ENCODE results near the gene MDC1.

Gene MDC1

GRCh38 chr6:30741063-30741779 lies 24.1 kb upstream of the MDC1 start:
- H4K91ac ChIP-seq (ENCODE audit: low read depth, low read length): peak overlapping the region; percentile 95
- peaks cover 11 to 16% of the 10 kb centered on the region in 2 experiments for H3K4me1 ChIP-seq (ENCODE audit: control insufficient read depth in 1 of 2, insufficient read depth in 2 of 2, low read length in 2 of 2)
- peaks cover 20% of the 10 kb centered on the region for H3K79me2 ChIP-seq (ENCODE audit: control insufficient read depth, insufficient read depth, low read length, poor library complexity)
- H3K4ac ChIP-seq (ENCODE audit: low read depth, low read length): no peak overlapping the region
- no peak overlapping the region for H2AFZ ChIP-seq (ENCODE audit: insufficient read depth, low read length, poor library complexity)
- DNase-seq: no peak
- WGBS (ENCODE audit: extremely low coverage, insufficient coverage, insufficient read length): no CpG with 5 or more reads among the region's 8 CpGs
- no peak overlapping the region for H3K9ac ChIP-seq (ENCODE audit: low read length)
- peaks cover 28% of the 10 kb centered on the region in 2 experiments for H3K36me3 ChIP-seq (ENCODE audit: control insufficient read depth in 1 of 2, insufficient read depth in 2 of 2, low read length in 2 of 2)
- H2BK120ac ChIP-seq (ENCODE audit: insufficient read depth, low read length, poor library complexity): peak overlapping the region; percentile 88
- no peaks in the 10 kb centered on the region for H3K9me3 ChIP-seq (ENCODE audit: insufficient read depth, low read depth, low read length)
- H4K12ac ChIP-seq (ENCODE audit: low read depth, low read length): peak overlapping the region; percentile 76
- H3K4me3 ChIP-seq (ENCODE audit: low read depth, low read length): no peak overlapping the region
- peaks cover 35% of the 10 kb centered on the region for H3K79me1 ChIP-seq (ENCODE audit: low read length)
- H3K18ac ChIP-seq (ENCODE audit: low read length): peak overlapping the region; percentile 94
- H3K23ac ChIP-seq (ENCODE audit: low read length): no peak overlapping the region
- peak overlapping the region; percentile 60 for H2BK5ac ChIP-seq (ENCODE audit: low read depth, low read length, poor library complexity)
- no peaks in the 10 kb centered on the region for H3K27me3 ChIP-seq (ENCODE audit: insufficient read depth, low read length)
- no peak overlapping the region for H3K27ac ChIP-seq (ENCODE audit: low read depth, low read length)
- peak overlapping the region; percentile 85 for H2BK12ac ChIP-seq (ENCODE audit: low read length)
- H2AK5ac ChIP-seq (ENCODE audit: low read length): peak overlapping the region; percentile 81
- H3K14ac ChIP-seq (ENCODE audit: low read length): peak overlapping the region; percentile 96
- H3K4me2 ChIP-seq (ENCODE audit: low read length): peak overlapping the region; percentile 67
- no peak overlapping the region for H4K8ac ChIP-seq (ENCODE audit: low read depth, low read length)

DNA sequence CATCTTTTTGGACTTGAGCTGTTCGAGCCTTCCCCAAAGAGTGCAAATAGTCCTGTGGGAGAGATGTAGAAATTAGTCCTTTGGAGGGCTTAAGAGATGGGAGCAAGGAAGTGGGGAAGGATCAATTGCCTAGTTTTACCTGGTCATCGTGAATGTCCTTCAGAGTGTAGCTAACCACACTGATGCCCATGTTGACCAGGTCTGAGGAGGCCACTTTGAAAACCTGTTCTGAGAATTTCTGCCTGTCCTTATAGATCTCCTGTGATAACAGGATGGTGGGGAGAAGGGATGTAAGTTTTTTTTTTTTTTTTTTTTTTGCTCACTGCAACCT lies 23.4 kb upstream of the MDC1 start:
- peaks cover 35% of the 10 kb centered on the region for H3K79me1 ChIP-seq (ENCODE audit: low read length)
- no peak overlapping the region for H2BK5ac ChIP-seq (ENCODE audit: low read depth, low read length, poor library complexity)
- H3K36me3 ChIP-seq (ENCODE audit: control insufficient read depth in 1 of 2, insufficient read depth in 2 of 2, low read length in 2 of 2): peaks cover 34% of the 10 kb centered on the region in 2 experiments
- H3K18ac ChIP-seq (ENCODE audit: low read length): no peak overlapping the region
- no peak overlapping the region for H3K4ac ChIP-seq (ENCODE audit: low read depth, low read length)
- H3K9me3 ChIP-seq (ENCODE audit: insufficient read depth, low read depth, low read length): no peaks in the 10 kb centered on the region
- no peak overlapping the region for H2AFZ ChIP-seq (ENCODE audit: insufficient read depth, low read length, poor library complexity)
- H3K79me2 ChIP-seq (ENCODE audit: control insufficient read depth, insufficient read depth, low read length, poor library complexity): peaks cover 20% of the 10 kb centered on the region
- no peaks in the 10 kb centered on the region for H3K27me3 ChIP-seq (ENCODE audit: insufficient read depth, low read length)
- H2AK5ac ChIP-seq (ENCODE audit: low read length): no peak overlapping the region
- no CpG with 5 or more reads among the region's 2 CpGs for WGBS (ENCODE audit: extremely low coverage, insufficient coverage, insufficient read length)
- no peak overlapping the region for H2BK120ac ChIP-seq (ENCODE audit: insufficient read depth, low read length, poor library complexity)
- no peak for DNase-seq
- no peak overlapping the region for H3K27ac ChIP-seq (ENCODE audit: low read depth, low read length)
- no peak overlapping the region for H4K12ac ChIP-seq (ENCODE audit: low read depth, low read length)
- H3K4me2 ChIP-seq (ENCODE audit: low read length): no peak overlapping the region
- no peak overlapping the region for H3K14ac ChIP-seq (ENCODE audit: low read length)
- H4K8ac ChIP-seq (ENCODE audit: low read depth, low read length): no peak overlapping the region
- H2BK12ac ChIP-seq (ENCODE audit: low read length): peak overlapping the region; percentile 34
- H3K9ac ChIP-seq (ENCODE audit: low read length): no peak overlapping the region
- H3K23ac ChIP-seq (ENCODE audit: low read length): no peak overlapping the region
- peaks cover 11 to 16% of the 10 kb centered on the region in 2 experiments for H3K4me1 ChIP-seq (ENCODE audit: control insufficient read depth in 1 of 2, insufficient read depth in 2 of 2, low read length in 2 of 2)
- no peak overlapping the region for H3K4me3 ChIP-seq (ENCODE audit: low read depth, low read length)
- H4K91ac ChIP-seq (ENCODE audit: low read depth, low read length): no peak overlapping the region

DNA sequence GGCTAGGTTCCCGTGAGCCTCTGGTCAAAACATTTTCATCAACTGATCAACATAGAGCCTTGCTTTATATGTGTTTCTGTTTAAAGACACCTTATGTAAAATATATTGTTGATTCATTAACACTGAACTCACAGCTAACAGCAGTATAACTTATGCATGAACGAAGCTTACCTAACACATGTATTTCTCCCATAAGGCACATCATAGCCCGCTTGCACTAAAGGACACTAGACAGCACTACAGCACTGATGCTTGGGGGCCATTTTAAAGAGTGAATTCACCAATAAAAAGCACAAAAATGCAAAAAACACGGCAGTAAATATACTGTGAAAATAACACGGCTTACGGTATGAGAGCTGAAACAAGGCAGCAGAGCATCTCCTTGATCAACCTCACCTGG lies 21.5 kb upstream of the MDC1 start:
- no CpG with 5 or more reads among the region's 6 CpGs for WGBS (ENCODE audit: extremely low coverage, insufficient coverage, insufficient read length)

DNA sequence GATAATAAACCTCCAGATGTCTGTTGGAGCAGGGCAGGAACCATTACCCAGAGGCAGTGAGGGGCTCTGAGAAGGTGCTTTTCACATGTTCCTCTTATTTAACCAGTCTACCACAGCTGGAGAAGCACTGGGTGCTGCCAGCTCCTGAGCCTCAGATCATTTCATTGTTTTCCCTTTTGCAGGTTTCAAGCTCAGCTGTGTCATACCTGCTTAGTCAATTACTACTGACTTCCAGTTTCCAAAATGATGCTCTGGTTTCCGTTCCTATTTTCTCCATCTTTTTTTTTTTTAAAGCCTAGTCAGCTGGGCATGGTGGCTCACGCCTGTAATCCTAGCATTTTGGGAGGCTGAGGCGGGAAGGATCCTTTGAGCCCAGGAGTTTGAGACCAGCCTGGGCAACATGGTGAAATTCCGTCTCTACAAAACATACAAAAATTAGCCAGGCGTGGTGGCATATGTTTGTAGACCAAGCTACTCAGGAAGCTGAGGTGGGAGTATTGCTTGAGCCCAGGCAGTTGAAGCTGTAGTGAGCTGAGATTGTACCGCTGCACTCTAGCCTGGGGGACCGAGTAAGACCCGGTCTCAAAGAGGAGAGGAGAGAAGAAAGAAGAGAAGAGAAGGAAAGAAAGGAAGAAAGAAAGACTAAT lies 18.7 kb upstream of the MDC1 start:
- H3K23ac ChIP-seq (ENCODE audit: low read length): no peak overlapping the region
- no peaks in the 10 kb centered on the region for H3K9me3 ChIP-seq (ENCODE audit: insufficient read depth, low read depth, low read length)
- no peak overlapping the region for H3K27ac ChIP-seq (ENCODE audit: low read depth, low read length)
- H3K79me1 ChIP-seq (ENCODE audit: low read length): peaks cover 3% of the 10 kb centered on the region
- no peak overlapping the region for H3K4me2 ChIP-seq (ENCODE audit: low read length)
- no CpG with 5 or more reads among the region's 8 CpGs for WGBS (ENCODE audit: extremely low coverage, insufficient coverage, insufficient read length)
- no peaks in the 10 kb centered on the region for H3K27me3 ChIP-seq (ENCODE audit: insufficient read depth, low read length)
- H3K4me3 ChIP-seq (ENCODE audit: low read depth, low read length): no peak overlapping the region
- peaks cover 42 to 43% of the 10 kb centered on the region in 2 experiments for H3K36me3 ChIP-seq (ENCODE audit: control insufficient read depth in 1 of 2, insufficient read depth in 2 of 2, low read length in 2 of 2)
- no peak overlapping the region for H2BK120ac ChIP-seq (ENCODE audit: insufficient read depth, low read length, poor library complexity)
- H4K12ac ChIP-seq (ENCODE audit: low read depth, low read length): no peak overlapping the region
- H4K91ac ChIP-seq (ENCODE audit: low read depth, low read length): no peak overlapping the region
- H4K8ac ChIP-seq (ENCODE audit: low read depth, low read length): no peak overlapping the region
- peaks cover 3 to 5% of the 10 kb centered on the region in 2 experiments for H3K4me1 ChIP-seq (ENCODE audit: control insufficient read depth in 1 of 2, insufficient read depth in 2 of 2, low read length in 2 of 2)
- no peak overlapping the region for H3K4ac ChIP-seq (ENCODE audit: low read depth, low read length)
- no peak overlapping the region for H2BK5ac ChIP-seq (ENCODE audit: low read depth, low read length, poor library complexity)
- H3K14ac ChIP-seq (ENCODE audit: low read length): no peak overlapping the region
- H3K9ac ChIP-seq (ENCODE audit: low read length): no peak overlapping the region
- no peak overlapping the region for H2BK12ac ChIP-seq (ENCODE audit: low read length)
- no peak for DNase-seq
- no peak overlapping the region for H2AFZ ChIP-seq (ENCODE audit: insufficient read depth, low read length, poor library complexity)
- H2AK5ac ChIP-seq (ENCODE audit: low read length): no peak overlapping the region
- no peak overlapping the region for H3K18ac ChIP-seq (ENCODE audit: low read length)
- H3K79me2 ChIP-seq (ENCODE audit: control insufficient read depth, insufficient read depth, low read length, poor library complexity): no peaks in the 10 kb centered on the region

More for the DNA sequence above, 21.5 kb upstream of the MDC1 start:
- H4K91ac ChIP-seq (ENCODE audit: low read depth, low read length): no peak overlapping the region
- H4K8ac ChIP-seq (ENCODE audit: low read depth, low read length): no peak overlapping the region
- peaks cover 21% of the 10 kb centered on the region for H3K79me1 ChIP-seq (ENCODE audit: low read length)
- peaks cover 40% of the 10 kb centered on the region in 2 experiments for H3K36me3 ChIP-seq (ENCODE audit: control insufficient read depth in 1 of 2, insufficient read depth in 2 of 2, low read length in 2 of 2)
- H3K9ac ChIP-seq (ENCODE audit: low read length): no peak overlapping the region
- no peak overlapping the region for H2BK5ac ChIP-seq (ENCODE audit: low read depth, low read length, poor library complexity)
- no peak overlapping the region for H4K12ac ChIP-seq (ENCODE audit: low read depth, low read length)
- no peak overlapping the region for H3K23ac ChIP-seq (ENCODE audit: low read length)
- H2AFZ ChIP-seq (ENCODE audit: insufficient read depth, low read length, poor library complexity): no peak overlapping the region
- no peak overlapping the region for H3K14ac ChIP-seq (ENCODE audit: low read length)
- H3K18ac ChIP-seq (ENCODE audit: low read length): no peak overlapping the region
- H3K4me2 ChIP-seq (ENCODE audit: low read length): no peak overlapping the region
- no peaks in the 10 kb centered on the region for H3K27me3 ChIP-seq (ENCODE audit: insufficient read depth, low read length)
- peaks cover 8 to 13% of the 10 kb centered on the region in 2 experiments for H3K4me1 ChIP-seq (ENCODE audit: control insufficient read depth in 1 of 2, insufficient read depth in 2 of 2, low read length in 2 of 2)
- no peak for DNase-seq
- H3K79me2 ChIP-seq (ENCODE audit: control insufficient read depth, insufficient read depth, low read length, poor library complexity): peaks cover 13% of the 10 kb centered on the region
- H3K4ac ChIP-seq (ENCODE audit: low read depth, low read length): no peak overlapping the region
- no peak overlapping the region for H3K27ac ChIP-seq (ENCODE audit: low read depth, low read length)
- no peak overlapping the region for H2BK12ac ChIP-seq (ENCODE audit: low read length)
- no peak overlapping the region for H3K4me3 ChIP-seq (ENCODE audit: low read depth, low read length)
- H2AK5ac ChIP-seq (ENCODE audit: low read length): no peak overlapping the region
- no peaks in the 10 kb centered on the region for H3K9me3 ChIP-seq (ENCODE audit: insufficient read depth, low read depth, low read length)
- no peak overlapping the region for H2BK120ac ChIP-seq (ENCODE audit: insufficient read depth, low read length, poor library complexity)
